ENCODE results near the gene PFAS. TPM values are rescaled to one million over a fixed set of nuclear protein-coding genes. Genes with fewer than 3 reads are reported as not detected.
"Not testable (repeated sequence)": the region's sequence is repeated elsewhere in the genome, so short reads cannot be mapped to it uniquely, and the experiment has no call there.

Gene PFAS
- total RNA-seq, 1 experiment from 2014 or later = 66.8 TPM

- Mint-ChIP-seq H3K4me3 (ENCODE audit: low read depth, unreplicated experiment) (no peak overlapping the region), H3K36me3 (ENCODE audit: insufficient read depth, unreplicated experiment) (peaks cover 29% of the 10 kb centered on the region), H3K4me1 (ENCODE audit: low read depth, unreplicated experiment) (peaks cover 7% of the 10 kb centered on the region), H3K9me3 (ENCODE audit: low read depth, unreplicated experiment) (no peaks in the 10 kb centered on the region), H3K27ac (ENCODE audit: unreplicated experiment) (no peak overlapping the region), H3K27me3 (ENCODE audit: unreplicated experiment) (no peaks in the 10 kb centered on the region)
- CTCF ChIA-PET = no interaction called here
- no TSS peak for BruUV-seq (replicated peaks)
- TF ChIP-seq CTCF (IDR thresholded peaks at IDR 0.05; ENCODE audit: unreplicated experiment) = no peak
- no peak for DNase-seq
- intact Hi-C loops (cut with micrococcal nuclease; ENCODE audit: unreplicated experiment) = loop anchor here (5.0 kb wide), 1 partner anchor 43 kb away; the partner anchor contains the start of gene RANGRF
Measured at GRCh38 chr17:8244768-8245167, 4.3 kb upstream of the PFAS start.

- Mint-ChIP-seq H3K27me3 (ENCODE audit: unreplicated experiment) (no peaks in the 10 kb centered on the region), H3K27ac (ENCODE audit: unreplicated experiment) (peak overlapping the region; percentile 90), H3K36me3 (ENCODE audit: insufficient read depth, unreplicated experiment) (peaks cover 35% of the 10 kb centered on the region), H3K4me1 (ENCODE audit: low read depth, unreplicated experiment) (peaks cover 19% of the 10 kb centered on the region), H3K9me3 (ENCODE audit: low read depth, unreplicated experiment) (no peaks in the 10 kb centered on the region), H3K4me3 (ENCODE audit: low read depth, unreplicated experiment) (peak overlapping the region; percentile 78)
- BruUV-seq (replicated peaks) = TSS peak; percentile 80
- DNase-seq = no peak
- CTCF ChIA-PET = interaction anchor here (1.0 kb wide), 2 partner anchors 29 to 45 kb away, joined by 3 to 4 read pairs; partner anchors contain the start of gene SLC25A35
- no peak for TF ChIP-seq CTCF (IDR thresholded peaks at IDR 0.05; ENCODE audit: unreplicated experiment)
- intact Hi-C loops (cut with micrococcal nuclease; ENCODE audit: unreplicated experiment) = loop anchor here (5.0 kb wide), 1 partner anchor 37 kb away; the partner anchor contains the start of gene RANGRF
Measured at GRCh38 chr17:8249621-8250500, 772 bp downstream of the PFAS start.

- H3K27ac Mint-ChIP-seq (ENCODE audit: unreplicated experiment); BruUV-seq (replicated peaks); H3K9me3 Mint-ChIP-seq (ENCODE audit: low read depth, unreplicated experiment); DNase-seq; intact Hi-C loops (cut with micrococcal nuclease; ENCODE audit: unreplicated experiment); H3K4me3 Mint-ChIP-seq (ENCODE audit: low read depth, unreplicated experiment); CTCF ChIA-PET; H3K27me3 Mint-ChIP-seq (ENCODE audit: unreplicated experiment): not testable (repeated sequence)
- Mint-ChIP-seq H3K4me1 (ENCODE audit: low read depth, unreplicated experiment) (peaks cover 19% of the 10 kb centered on the region), H3K36me3 (ENCODE audit: insufficient read depth, unreplicated experiment) (peaks cover 35% of the 10 kb centered on the region)
Measured at GRCh38 chr17:8251411-8251810, 2.3 kb downstream of the PFAS start.

- Mint-ChIP-seq H3K4me3 (ENCODE audit: low read depth, unreplicated experiment) (no peak overlapping the region), H3K27ac (ENCODE audit: unreplicated experiment) (no peak overlapping the region), H3K4me1 (ENCODE audit: low read depth, unreplicated experiment) (peaks cover 19% of the 10 kb centered on the region), H3K36me3 (ENCODE audit: insufficient read depth, unreplicated experiment) (peaks cover 22% of the 10 kb centered on the region), H3K27me3 (ENCODE audit: unreplicated experiment) (no peaks in the 10 kb centered on the region), H3K9me3 (ENCODE audit: low read depth, unreplicated experiment) (no peaks in the 10 kb centered on the region)
- BruUV-seq (replicated peaks) = no TSS peak
- intact Hi-C loops (cut with micrococcal nuclease; ENCODE audit: unreplicated experiment) = no loop called here
- CTCF ChIA-PET = no interaction called here
- no peak for DNase-seq
- no peak for TF ChIP-seq CTCF (IDR thresholded peaks at IDR 0.05; ENCODE audit: unreplicated experiment)
Measured at GRCh38 chr17:8253801-8254200, 4.7 kb downstream of the PFAS start.

- Mint-ChIP-seq H3K4me1 (ENCODE audit: low read depth, unreplicated experiment) (peaks cover 11% of the 10 kb centered on the region), H3K36me3 (ENCODE audit: insufficient read depth, unreplicated experiment) (peaks cover 12% of the 10 kb centered on the region), H3K4me3 (ENCODE audit: low read depth, unreplicated experiment) (no peak overlapping the region), H3K9me3 (ENCODE audit: low read depth, unreplicated experiment) (no peaks in the 10 kb centered on the region), H3K27me3 (ENCODE audit: unreplicated experiment) (no peaks in the 10 kb centered on the region), H3K27ac (ENCODE audit: unreplicated experiment) (no peak overlapping the region)
- BruUV-seq (replicated peaks) = no TSS peak
- intact Hi-C loops (cut with micrococcal nuclease; ENCODE audit: unreplicated experiment) = no loop called here
- CTCF ChIA-PET = no interaction called here
- DNase-seq = no peak
- TF ChIP-seq CTCF (IDR thresholded peaks at IDR 0.05; ENCODE audit: unreplicated experiment) = no peak
Measured at GRCh38 chr17:8254881-8255280, 5.8 kb downstream of the PFAS start.

Data from Calu3 (cell line).